Measurements from ENCODE around the gene GCNT1.

The GCNT1 gene

DNA sequence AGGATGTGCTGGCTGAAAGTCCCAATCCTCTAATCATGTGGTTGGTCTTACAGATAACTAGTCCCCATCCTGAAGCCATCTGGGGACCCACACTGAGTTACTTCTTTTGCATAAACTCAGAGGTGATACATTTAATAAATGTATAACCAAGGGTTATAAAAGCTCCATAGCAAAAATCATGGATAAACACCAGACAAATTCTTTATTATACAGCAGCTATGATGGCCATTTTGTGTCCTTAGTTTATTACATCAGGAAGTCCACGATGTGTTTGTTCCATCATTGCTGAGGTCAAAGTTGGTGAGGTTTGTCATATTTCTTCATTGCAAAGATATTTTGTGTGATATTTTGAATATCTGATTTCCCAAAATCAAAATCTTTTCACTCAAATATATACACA, 80.2 kb downstream of the GCNT1 start:
- Histone ChIP-seq H3K4me1 (ENCODE audit: insufficient read depth, low read length, severe bottlenecking) (peaks cover 7% of the 10 kb centered on the region), H3K36me3 (ENCODE audit: insufficient read depth, low read length) (no peaks in the 10 kb centered on the region), H3K79me2 (ENCODE audit: insufficient read depth, low read length) (no peaks in the 10 kb centered on the region), H3F3A (ENCODE audit: insufficient read depth, low read length) (no peaks in the 10 kb centered on the region), H3K9me3 (ENCODE audit: low read length) (0 out of 2 replicates have a peak, but pooled peaks cover 2% of the 10 kb centered on the region), H4K20me1 (ENCODE audit: insufficient read depth, low read length) (no peaks in the 10 kb centered on the region), H3K9me2 (ENCODE audit: low read depth, low read length) (no peaks in the 10 kb centered on the region), H3K4me2 (ENCODE audit: low read length) (no peak overlapping the region), H3K27ac (ENCODE audit: low read depth, low read length, poor library complexity, severe bottlenecking) (no peak overlapping the region), H3K4me3 (ENCODE audit: low read depth, low read length, poor library complexity, severe bottlenecking) (no peak overlapping the region), H3K27me3 (ENCODE audit: insufficient read depth, low read length) (no peaks in the 10 kb centered on the region), H2AFZ (ENCODE audit: low read length) (no peak overlapping the region), H3K9ac (ENCODE audit: low read length) (no peak overlapping the region)
- no peak for TF ChIP-seq EZH2 (IDR thresholded peaks at IDR 0.05; ENCODE audit: borderline replicate concordance, low read length)
- no peak for TF ChIP-seq CTCF (IDR thresholded peaks at IDR 0.05; ENCODE audit: low read length)

DNA sequence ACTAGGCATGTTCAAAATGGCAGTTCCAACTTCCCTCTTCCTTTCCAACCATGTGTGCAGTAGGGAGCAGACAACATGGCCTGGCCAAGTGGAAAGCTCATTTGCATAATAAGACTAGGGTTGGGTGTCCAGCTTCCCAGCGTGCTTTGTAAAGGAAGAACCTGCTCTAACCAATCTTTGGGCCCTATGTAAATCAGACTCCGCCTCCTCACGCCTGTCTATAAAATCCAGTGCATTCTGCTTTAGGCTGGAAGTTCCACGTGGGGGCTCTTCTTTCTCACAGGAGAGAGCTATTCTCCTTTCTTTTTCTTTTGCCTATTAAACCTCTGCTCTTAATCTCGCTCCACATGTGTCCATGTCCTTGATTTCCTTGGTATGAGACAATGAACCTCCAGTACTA, 83.4 kb downstream of the GCNT1 start:
- Histone ChIP-seq H3K27ac (ENCODE audit: low read depth, low read length, poor library complexity, severe bottlenecking) (no peak overlapping the region), H3K36me3 (ENCODE audit: insufficient read depth, low read length) (no peaks in the 10 kb centered on the region), H3K79me2 (ENCODE audit: insufficient read depth, low read length) (no peaks in the 10 kb centered on the region), H3K4me1 (ENCODE audit: insufficient read depth, low read length, severe bottlenecking) (peaks cover 2% of the 10 kb centered on the region), H3F3A (ENCODE audit: insufficient read depth, low read length) (no peaks in the 10 kb centered on the region), H3K27me3 (ENCODE audit: insufficient read depth, low read length) (no peaks in the 10 kb centered on the region), H3K9ac (ENCODE audit: low read length) (no peak overlapping the region), H3K4me3 (ENCODE audit: low read depth, low read length, poor library complexity, severe bottlenecking) (no peak overlapping the region), H2AFZ (ENCODE audit: low read length) (no peak overlapping the region), H3K9me2 (ENCODE audit: low read depth, low read length) (no peaks in the 10 kb centered on the region), H3K9me3 (ENCODE audit: low read length) (0 out of 2 replicates have a peak, but pooled peaks cover 2% of the 10 kb centered on the region), H3K4me2 (ENCODE audit: low read length) (no peak overlapping the region), H4K20me1 (ENCODE audit: insufficient read depth, low read length) (no peaks in the 10 kb centered on the region)
- TF ChIP-seq EZH2 (IDR thresholded peaks at IDR 0.05; ENCODE audit: borderline replicate concordance, low read length) (no peak), CTCF (IDR thresholded peaks at IDR 0.05; ENCODE audit: low read length) (no peak)

DNA sequence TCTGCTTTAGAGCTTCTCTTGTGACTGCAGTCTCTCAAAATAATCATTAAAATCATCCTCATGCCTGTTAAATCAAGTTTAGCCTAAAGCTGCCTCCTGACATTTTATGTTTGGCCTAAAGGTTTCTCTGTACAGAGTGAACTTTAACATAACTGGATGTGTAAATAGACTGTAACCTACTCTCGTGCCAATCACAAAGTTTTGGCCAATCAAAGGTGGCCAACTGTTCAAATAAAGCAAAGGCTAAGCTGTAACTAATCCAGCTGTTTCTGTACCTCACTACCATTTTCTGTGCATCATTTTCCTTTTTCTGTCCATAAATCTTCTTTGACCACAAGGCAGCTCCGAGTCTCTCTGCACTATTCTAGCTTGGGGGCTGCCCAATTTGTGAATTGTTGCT, 86.2 kb downstream of the GCNT1 start:
- H3K9me2 ChIP-seq (ENCODE audit: low read depth, low read length) = no peaks in the 10 kb centered on the region
- H3K27me3 ChIP-seq (ENCODE audit: insufficient read depth, low read length) = no peaks in the 10 kb centered on the region
- TF ChIP-seq EZH2 (IDR thresholded peaks at IDR 0.05; ENCODE audit: borderline replicate concordance, low read length) (no peak), CTCF (IDR thresholded peaks at IDR 0.05; ENCODE audit: low read length) (no peak)
- H3K4me2 ChIP-seq (ENCODE audit: low read length) = no peak overlapping the region
- 0 out of 2 replicates have a peak, but pooled peaks cover 2% of the 10 kb centered on the region for H3K9me3 ChIP-seq (ENCODE audit: low read length)
- H3K36me3 ChIP-seq (ENCODE audit: insufficient read depth, low read length) = no peaks in the 10 kb centered on the region
- no peak overlapping the region for H3K9ac ChIP-seq (ENCODE audit: low read length)
- H3K27ac ChIP-seq (ENCODE audit: low read depth, low read length, poor library complexity, severe bottlenecking) = no peak overlapping the region
- H3K4me3 ChIP-seq (ENCODE audit: low read depth, low read length, poor library complexity, severe bottlenecking) = no peak overlapping the region
- H4K20me1 ChIP-seq (ENCODE audit: insufficient read depth, low read length) = no peaks in the 10 kb centered on the region
- no peaks in the 10 kb centered on the region for H3F3A ChIP-seq (ENCODE audit: insufficient read depth, low read length)
- H2AFZ ChIP-seq (ENCODE audit: low read length) = no peak overlapping the region
- H3K79me2 ChIP-seq (ENCODE audit: insufficient read depth, low read length) = no peaks in the 10 kb centered on the region
- peaks cover 2% of the 10 kb centered on the region for H3K4me1 ChIP-seq (ENCODE audit: insufficient read depth, low read length, severe bottlenecking)

Data from OCI-LY1 (cell line).